WTC11 (cell line): ENCODE data around the gene TOMM7.

Experiments
- CTCF ChIP-seq: fragments of 200-600 bp; IDR thresholded peaks from 2 replicates; pipeline ENCODE4 v1.8.0; 2022; ENCODE audit warnings: antibody characterized with exemption
- TCF7 ChIP-seq: sonication (generic); formaldehyde crosslinking; IDR thresholded peaks from 2 replicates; pipeline ENCODE4 v1.8.0; 2022; ENCODE audit warnings: mild to moderate bottlenecking, low read depth, missing genetic modification reagents, moderate library complexity
- ZNF219 ChIP-seq: sonication (generic); formaldehyde crosslinking; IDR thresholded peaks from 2 replicates; pipeline ENCODE4 v1.8.0; 2023; ENCODE audit warnings: missing genetic modification reagents, mild to moderate bottlenecking, borderline replicate concordance
- ZNF416 ChIP-seq: fragments of 250-450 bp; sonication (Bioruptor Pico); IDR thresholded peaks from 2 replicates; pipeline ENCODE4 v1.9.0; 2021; ENCODE audit warnings: mild to moderate bottlenecking, inconsistent platforms

- TF ChIP-seq ZNF416 (CRISPR knock-in tag), result no peak
- no peak for TF ChIP-seq CTCF
- no peak for TF ChIP-seq TCF7 (CRISPR knock-in tag)
- no peak for TF ChIP-seq ZNF219 (CRISPR knock-in tag)
Observed at GRCh38 chr7:22863156-22863899, 40.7 kb upstream of the TOMM7 start.
